Right atrium auricular region (tissue), 2 donors: ENCODE measurements around the gene CEACAM8. TPM values are rescaled to one million over a fixed set of nuclear protein-coding genes. Genes with fewer than 3 reads are reported as not detected.

Experiments used
- DNase-seq: peaks from one replicate; pipeline ENCODE4 v3.0.0-alpha.2; 2019; ENCODE audit warnings: low spot score
- H3K27ac ChIP-seq, 2 donors: fragments of 200-600 bp; sonication (generic); 1 replicate in 1 of 2; 2 replicates in 1 of 2; pipeline ENCODE4 v1.5.1; 2016 to 2019
- H3K27me3 ChIP-seq, 2 donors: fragments of 200-600 bp; sonication (generic); one replicate each; pipeline versions ENCODE4 v1.5.1 to v1.6.0; 2017 to 2019
- H3K36me3 ChIP-seq: fragments of 200-600 bp; sonication (generic); one replicate; pipeline ENCODE4 v1.5.1; 2016
- H3K4me1 ChIP-seq, 2 donors: fragments of 200-600 bp; sonication (generic); one replicate each; pipeline versions ENCODE4 v1.5.1 to v1.6.0; 2017 to 2019
- H3K4me3 ChIP-seq, 2 donors: fragments of 200-600 bp; sonication (generic); 1 replicate in 1 of 2; 2 replicates in 1 of 2; pipeline ENCODE4 v1.5.1; 2017 to 2019; ENCODE audit warnings: mild to moderate bottlenecking in 1 of 2, moderate library complexity in 1 of 2
- H3K9me3 ChIP-seq, 2 donors: fragments of 200-600 bp; sonication (generic); one replicate each; pipeline ENCODE4 v1.5.1; 2019
- total RNA-seq, 2 donors: library from RNA; depleted of rRNA; stranded (reverse); fragments of >200 nt; gene quantifications; one replicate each; pipeline ENCODE4 v1.1.0, GENCODE V29; 2016
- TF ChIP-seq, protein P1 (sequence below), 2 donors: fragments of 200-600 bp; sonication (generic); IDR thresholded peaks; one replicate each; pipeline ENCODE4 v1.5.1; 2019; ENCODE audit warnings: antibody characterized with exemption in 2 of 2

Gene CEACAM8
- total RNA-seq, 2 donors from 2014 or later = not detected

DNA sequence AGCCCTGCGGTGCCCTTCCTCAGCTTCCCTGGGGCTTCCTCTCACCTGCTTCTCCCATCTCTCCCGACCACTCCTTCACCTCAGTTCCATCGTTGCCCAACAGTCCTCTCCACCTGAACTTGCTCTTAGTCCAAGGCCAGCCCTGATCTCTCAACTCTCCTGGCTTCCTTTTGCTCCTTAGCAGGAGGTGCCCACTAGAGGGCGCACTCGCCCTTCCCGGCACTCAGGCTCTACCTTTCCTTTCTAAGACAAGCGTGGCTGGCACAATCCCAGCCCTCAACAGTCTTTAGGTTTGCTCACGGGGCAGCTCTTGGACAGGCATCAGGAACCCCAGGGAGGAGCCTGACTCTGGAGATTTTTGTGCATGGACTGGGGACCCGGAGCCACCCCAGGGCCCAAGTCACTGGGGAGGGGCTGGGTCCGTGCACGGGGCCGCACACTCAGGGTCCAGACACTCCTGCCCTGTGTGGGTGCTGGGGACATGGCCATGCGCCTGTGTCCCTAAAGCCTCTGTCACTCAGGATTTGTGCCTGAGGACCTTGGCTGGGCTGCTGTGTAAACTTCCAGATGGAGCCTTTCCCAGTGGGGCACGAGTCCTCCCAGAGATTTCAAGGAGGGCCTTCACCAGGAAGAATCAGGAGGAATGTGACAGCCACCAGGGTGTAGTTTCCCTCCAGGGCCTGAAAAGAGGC lies 12.1 kb upstream of the CEACAM8 start:
- no peak for DNase-seq
- no peaks in the 10 kb centered on the region for H3K36me3 ChIP-seq
- H3K27me3 ChIP-seq = no peaks in the 10 kb centered on the region
- no peak overlapping the region for H3K4me3 ChIP-seq
- H3K4me1 ChIP-seq = no peaks in the 10 kb centered on the region
- H3K9me3 ChIP-seq = no peaks in the 10 kb centered on the region
- H3K27ac ChIP-seq = no peak overlapping the region
- TF ChIP-seq, protein P1, sequence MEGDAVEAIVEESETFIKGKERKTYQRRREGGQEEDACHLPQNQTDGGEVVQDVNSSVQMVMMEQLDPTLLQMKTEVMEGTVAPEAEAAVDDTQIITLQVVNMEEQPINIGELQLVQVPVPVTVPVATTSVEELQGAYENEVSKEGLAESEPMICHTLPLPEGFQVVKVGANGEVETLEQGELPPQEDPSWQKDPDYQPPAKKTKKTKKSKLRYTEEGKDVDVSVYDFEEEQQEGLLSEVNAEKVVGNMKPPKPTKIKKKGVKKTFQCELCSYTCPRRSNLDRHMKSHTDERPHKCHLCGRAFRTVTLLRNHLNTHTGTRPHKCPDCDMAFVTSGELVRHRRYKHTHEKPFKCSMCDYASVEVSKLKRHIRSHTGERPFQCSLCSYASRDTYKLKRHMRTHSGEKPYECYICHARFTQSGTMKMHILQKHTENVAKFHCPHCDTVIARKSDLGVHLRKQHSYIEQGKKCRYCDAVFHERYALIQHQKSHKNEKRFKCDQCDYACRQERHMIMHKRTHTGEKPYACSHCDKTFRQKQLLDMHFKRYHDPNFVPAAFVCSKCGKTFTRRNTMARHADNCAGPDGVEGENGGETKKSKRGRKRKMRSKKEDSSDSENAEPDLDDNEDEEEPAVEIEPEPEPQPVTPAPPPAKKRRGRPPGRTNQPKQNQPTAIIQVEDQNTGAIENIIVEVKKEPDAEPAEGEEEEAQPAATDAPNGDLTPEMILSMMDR (IDR thresholded peaks at IDR 0.05) = peak in 1 of 2 donors; percentile 54

DNA sequence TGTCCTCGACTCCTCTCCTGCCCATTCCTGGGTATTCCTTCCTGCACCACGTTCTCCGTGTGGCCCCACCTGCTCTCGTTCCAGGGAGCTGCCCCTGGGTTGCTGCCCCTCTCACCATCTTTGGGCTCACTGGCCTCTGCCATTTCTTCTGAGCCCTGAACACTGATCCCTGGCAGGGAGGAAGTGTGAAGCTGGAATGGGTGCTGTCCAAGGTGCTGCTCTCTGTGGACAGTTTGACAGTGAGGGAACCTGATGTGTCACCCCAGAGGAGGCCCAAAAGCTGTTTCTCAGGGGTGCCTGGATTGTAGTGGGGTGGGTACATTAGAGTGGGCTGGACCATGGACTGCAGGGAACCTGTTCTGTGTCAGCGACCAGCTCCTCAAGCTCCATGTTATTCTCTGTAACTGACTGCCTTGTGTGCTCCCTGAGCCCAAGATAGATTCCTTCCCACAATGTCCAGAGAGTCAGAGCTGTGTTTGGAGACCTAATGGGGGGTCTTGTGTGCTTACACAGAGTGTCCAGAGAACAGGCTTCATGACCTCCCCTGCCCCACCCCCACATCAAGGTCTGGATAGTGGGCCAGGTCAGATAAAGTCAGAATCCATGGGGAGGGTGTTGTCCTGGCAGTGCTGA lies 7.2 kb upstream of the CEACAM8 start:
- no peak for DNase-seq
- Histone ChIP-seq H3K4me1 (no peaks in the 10 kb centered on the region), H3K27ac (no peak overlapping the region), H3K27me3 (no peaks in the 10 kb centered on the region), H3K9me3 (no peaks in the 10 kb centered on the region), H3K4me3 (no peak overlapping the region), H3K36me3 (no peaks in the 10 kb centered on the region)
- TF ChIP-seq, protein P1 (IDR thresholded peaks at IDR 0.05) = no peak

GRCh38 chr19:42596391-42597072 lies 1.8 kb upstream of the CEACAM8 start:
- no peak overlapping the region for H3K27ac ChIP-seq
- H3K27me3 ChIP-seq = no peaks in the 10 kb centered on the region
- H3K9me3 ChIP-seq = no peaks in the 10 kb centered on the region
- no peak for DNase-seq
- no peaks in the 10 kb centered on the region for H3K4me1 ChIP-seq
- no peaks in the 10 kb centered on the region for H3K36me3 ChIP-seq
- H3K4me3 ChIP-seq = no peak overlapping the region
- TF ChIP-seq, protein P1 (IDR thresholded peaks at IDR 0.05) = peak; percentile 60 to 95

DNA sequence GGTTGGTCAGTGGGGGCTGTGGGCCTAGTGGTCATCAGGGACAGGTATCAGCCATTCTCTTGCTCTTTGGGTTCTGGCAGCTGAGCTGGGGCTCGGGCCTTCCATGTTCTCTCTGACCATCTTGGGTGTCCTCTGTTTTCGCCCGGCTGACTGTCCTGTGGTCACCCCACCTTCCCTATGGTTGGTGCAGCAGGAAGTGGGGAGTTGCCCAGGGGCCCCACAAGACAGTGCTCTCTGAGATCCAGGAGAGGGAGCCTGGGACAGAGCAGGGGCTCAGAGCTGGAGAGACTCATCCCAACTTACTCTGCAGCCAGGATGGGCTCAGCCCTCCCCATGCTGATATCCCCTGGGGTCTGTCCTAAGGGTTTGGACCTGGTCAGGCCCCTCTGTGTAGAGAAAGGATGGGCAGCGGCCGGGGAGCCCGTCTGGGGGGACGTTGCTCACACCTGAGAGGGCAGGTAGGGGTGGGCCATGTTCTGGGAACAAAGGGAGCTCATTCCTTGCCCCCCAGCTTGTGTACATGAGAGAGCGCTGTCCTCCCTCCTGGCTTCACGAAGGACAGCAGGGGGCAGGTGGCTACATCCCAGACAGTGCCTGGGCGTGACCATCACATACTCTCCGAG lies 937 bp upstream of the CEACAM8 start:
- no peak for DNase-seq
- Histone ChIP-seq H3K4me3 (no peak overlapping the region), H3K9me3 (no peaks in the 10 kb centered on the region), H3K4me1 (no peaks in the 10 kb centered on the region), H3K27me3 (no peaks in the 10 kb centered on the region), H3K36me3 (no peaks in the 10 kb centered on the region), H3K27ac (no peak overlapping the region)
- TF ChIP-seq, protein P1 (IDR thresholded peaks at IDR 0.05) = no peak

DNA sequence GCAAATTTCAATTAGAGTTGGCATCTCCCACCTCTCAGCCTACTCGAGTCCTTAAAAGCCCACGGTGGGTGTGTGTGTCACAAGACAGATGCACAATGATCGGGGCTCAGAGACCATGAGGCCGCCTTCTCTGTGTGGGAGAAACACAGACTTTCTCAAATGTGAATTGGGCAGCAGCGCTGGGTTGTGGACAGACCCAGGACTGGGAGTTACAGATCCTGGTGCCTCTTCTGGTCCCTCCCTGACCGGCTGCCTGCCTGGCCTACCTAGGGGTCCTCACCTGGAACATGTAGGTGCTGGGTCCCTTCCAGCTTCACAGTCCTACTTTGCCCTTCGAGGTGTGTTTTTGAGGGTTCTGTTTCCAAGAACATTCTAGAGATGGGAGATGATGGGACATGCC lies 4.9 kb downstream of the CEACAM8 start:
- no peaks in the 10 kb centered on the region for H3K27me3 ChIP-seq

More for the DNA sequence above, 4.9 kb downstream of the CEACAM8 start:
- Histone ChIP-seq H3K9me3 (no peaks in the 10 kb centered on the region), H3K4me3 (no peak overlapping the region), H3K4me1 (no peaks in the 10 kb centered on the region), H3K36me3 (no peaks in the 10 kb centered on the region), H3K27ac (no peak overlapping the region)
- no peak for DNase-seq
- TF ChIP-seq, protein P1 (IDR thresholded peaks at IDR 0.05) = no peak
